ENCODE data around the gene ALDH2. TPM values are rescaled to one million over a fixed set of nuclear protein-coding genes. Genes with fewer than 3 reads are reported as not detected.

ALDH2 gene
- total and polyA plus RNA-seq, 2 experiments from 2014 or later = 21.7 to 38.5 TPM

DNA sequence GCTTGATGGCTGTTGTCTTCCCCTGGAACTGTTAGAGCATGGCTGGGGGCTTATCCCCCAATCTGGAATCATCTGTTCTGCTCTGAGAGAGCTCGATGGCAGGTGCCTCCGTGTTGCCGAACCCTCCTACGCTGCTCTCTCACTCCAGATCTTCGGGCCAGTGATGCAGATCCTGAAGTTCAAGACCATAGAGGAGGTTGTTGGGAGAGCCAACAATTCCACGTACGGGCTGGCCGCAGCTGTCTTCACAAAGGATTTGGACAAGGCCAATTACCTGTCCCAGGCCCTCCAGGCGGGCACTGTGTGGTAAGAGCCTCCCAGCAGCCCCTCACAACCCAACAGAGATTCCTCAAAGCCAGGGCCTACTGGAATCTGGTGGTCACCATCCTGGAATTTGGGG is 33.0 kb downstream of the ALDH2 start:
- Histone ChIP-seq H3F3A (ENCODE audit: insufficient read depth) (no peaks in the 10 kb centered on the region), H3K9me2 (ENCODE audit: insufficient read depth) (no peaks in the 10 kb centered on the region), H3K36me3 (ENCODE audit: low read depth) (no peaks in the 10 kb centered on the region), H2AFZ (no peak overlapping the region), H3K27ac (no peak overlapping the region), H3K4me3 (no peak overlapping the region), H3K4me1 (ENCODE audit: insufficient read depth) (no peaks in the 10 kb centered on the region), H3K27me3 (replicated peaks; ENCODE audit: insufficient read depth) (no peaks in the 10 kb centered on the region), H3K9ac (no peak overlapping the region), H4K20me1 (ENCODE audit: insufficient read depth) (no peaks in the 10 kb centered on the region), H3K79me2 (ENCODE audit: insufficient read depth) (no peaks in the 10 kb centered on the region), H3K9me3 (ENCODE audit: low read depth) (no peaks in the 10 kb centered on the region), H3K4me2 (ENCODE audit: unreplicated experiment) (no peak overlapping the region)
- TF ChIP-seq EZH2phosphoT487 (IDR thresholded peaks at IDR 0.05; ENCODE audit: insufficient read depth, low read depth) = no peak
- TF ChIP-seq EZH2 (IDR thresholded peaks at IDR 0.05; ENCODE audit: insufficient read depth, poor library complexity, severe bottlenecking) = no peak
- 92 to 95% methylated on average over 9 of the region's 9 CpGs for WGBS, 2 experiments (ENCODE audit: low coverage in 1 of 2, low lambda C conversion rate in 2 of 2, missing lambda C conversion rate in 2 of 2)
- in situ Hi-C loops (cut with MboI) = no loop called here
- DNase-seq = no peak

DNA sequence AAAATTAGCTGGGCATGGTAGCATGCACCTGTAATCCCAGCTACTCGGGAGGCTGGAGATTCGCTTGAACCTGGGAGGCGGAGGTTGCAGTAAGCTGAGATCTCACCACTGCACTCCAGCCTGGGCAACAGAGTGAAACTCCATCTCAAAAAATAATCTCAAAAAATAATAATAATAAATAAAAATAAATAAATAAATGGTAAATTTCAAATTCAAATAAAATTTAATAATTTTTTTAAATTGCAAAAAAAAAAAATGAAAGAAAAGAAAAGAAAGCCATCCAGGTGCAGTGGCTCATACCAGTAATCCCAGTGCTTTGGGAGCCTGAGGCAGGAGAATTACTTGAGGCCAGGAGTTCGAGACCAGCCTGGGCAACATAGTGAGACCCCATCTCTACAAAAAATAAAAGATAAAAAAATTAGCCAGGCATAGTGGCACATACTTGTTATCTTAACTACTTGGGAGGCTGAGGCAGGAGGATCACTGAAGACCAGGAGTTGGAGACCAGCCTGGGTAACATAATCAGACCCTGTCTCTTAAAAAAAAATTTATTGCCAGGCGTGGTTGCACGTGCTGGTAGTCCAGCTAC is 36.4 kb downstream of the ALDH2 start:
- no peaks in the 10 kb centered on the region for H3K9me3 ChIP-seq (ENCODE audit: low read depth)
- 91 to 94% methylated on average over 6 of the region's 6 CpGs for WGBS, 2 experiments (ENCODE audit: low coverage in 1 of 2, low lambda C conversion rate in 2 of 2, missing lambda C conversion rate in 2 of 2)
- H2AFZ ChIP-seq = no peak overlapping the region
- H3K4me1 ChIP-seq (ENCODE audit: insufficient read depth) = no peaks in the 10 kb centered on the region
- H3K27me3 ChIP-seq (replicated peaks; ENCODE audit: insufficient read depth) = no peaks in the 10 kb centered on the region
- no peaks in the 10 kb centered on the region for H3F3A ChIP-seq (ENCODE audit: insufficient read depth)
- H3K9ac ChIP-seq = no peak overlapping the region
- in situ Hi-C loops (cut with MboI) = no loop called here
- H3K4me3 ChIP-seq = no peak overlapping the region
- TF ChIP-seq EZH2phosphoT487 (IDR thresholded peaks at IDR 0.05; ENCODE audit: insufficient read depth, low read depth) (no peak), EZH2 (IDR thresholded peaks at IDR 0.05; ENCODE audit: insufficient read depth, poor library complexity, severe bottlenecking) (no peak)
- no peak overlapping the region for H3K27ac ChIP-seq
- no peaks in the 10 kb centered on the region for H3K9me2 ChIP-seq (ENCODE audit: insufficient read depth)
- H4K20me1 ChIP-seq (ENCODE audit: insufficient read depth) = no peaks in the 10 kb centered on the region
- no peaks in the 10 kb centered on the region for H3K36me3 ChIP-seq (ENCODE audit: low read depth)
- H3K79me2 ChIP-seq (ENCODE audit: insufficient read depth) = no peaks in the 10 kb centered on the region
- no peak overlapping the region for H3K4me2 ChIP-seq (ENCODE audit: unreplicated experiment)
- DNase-seq = no peak

DNA sequence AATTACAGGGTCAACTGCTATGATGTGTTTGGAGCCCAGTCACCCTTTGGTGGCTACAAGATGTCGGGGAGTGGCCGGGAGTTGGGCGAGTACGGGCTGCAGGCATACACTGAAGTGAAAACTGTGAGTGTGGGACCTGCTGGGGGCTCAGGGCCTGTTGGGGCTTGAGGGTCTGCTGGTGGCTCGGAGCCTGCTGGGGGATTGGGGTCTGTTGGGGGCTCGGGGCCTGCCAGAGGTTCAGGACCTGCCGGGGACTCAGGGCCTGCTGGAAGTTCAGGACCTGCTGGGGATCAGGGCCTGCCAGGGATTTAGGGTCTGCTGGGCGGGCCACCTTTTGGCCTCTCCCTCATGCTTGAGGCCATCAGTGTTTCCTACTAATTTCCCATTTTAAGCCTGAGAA is 37.1 kb downstream of the ALDH2 start:
- Histone ChIP-seq H3F3A (ENCODE audit: insufficient read depth) (no peaks in the 10 kb centered on the region), H3K4me3 (no peak overlapping the region), H3K9ac (no peak overlapping the region), H4K20me1 (ENCODE audit: insufficient read depth) (no peaks in the 10 kb centered on the region), H3K4me1 (ENCODE audit: insufficient read depth) (no peaks in the 10 kb centered on the region), H3K27me3 (replicated peaks; ENCODE audit: insufficient read depth) (no peaks in the 10 kb centered on the region), H2AFZ (no peak overlapping the region), H3K36me3 (ENCODE audit: low read depth) (no peaks in the 10 kb centered on the region), H3K9me2 (ENCODE audit: insufficient read depth) (no peaks in the 10 kb centered on the region), H3K79me2 (ENCODE audit: insufficient read depth) (no peaks in the 10 kb centered on the region), H3K4me2 (ENCODE audit: unreplicated experiment) (no peak overlapping the region), H3K9me3 (ENCODE audit: low read depth) (no peaks in the 10 kb centered on the region), H3K27ac (no peak overlapping the region)
- WGBS, 2 experiments (ENCODE audit: low coverage in 1 of 2, low lambda C conversion rate in 2 of 2, missing lambda C conversion rate in 2 of 2) = 88 to 93% methylated on average over 6 to 8 of the region's 8 CpGs
- DNase-seq = no peak
- in situ Hi-C loops (cut with MboI) = no loop called here
- no peak for TF ChIP-seq EZH2phosphoT487 (IDR thresholded peaks at IDR 0.05; ENCODE audit: insufficient read depth, low read depth)
- TF ChIP-seq EZH2 (IDR thresholded peaks at IDR 0.05; ENCODE audit: insufficient read depth, poor library complexity, severe bottlenecking) = no peak

DNA sequence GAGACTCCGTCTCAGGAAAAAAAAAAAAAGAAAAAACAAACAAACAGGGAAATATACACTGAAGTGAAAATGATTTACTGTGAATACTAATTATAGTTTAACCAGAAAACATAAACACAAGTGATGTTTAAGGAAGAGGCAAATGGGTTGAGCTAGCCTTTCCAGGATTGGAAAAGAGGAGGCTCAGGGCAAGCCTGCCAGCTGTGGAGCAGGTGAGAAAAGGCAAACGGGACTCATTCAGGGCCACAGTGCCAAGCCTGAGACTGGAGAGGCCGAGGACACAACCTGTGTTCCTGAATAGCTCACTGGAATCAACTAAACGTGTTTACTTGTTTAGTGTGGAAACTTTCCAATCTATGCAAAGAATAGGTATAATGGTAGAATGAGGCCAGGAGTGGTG is 39.6 kb downstream of the ALDH2 start:
- H3K36me3 ChIP-seq (ENCODE audit: low read depth) = no peaks in the 10 kb centered on the region
- H3K27ac ChIP-seq = no peak overlapping the region
- in situ Hi-C loops (cut with MboI) = no loop called here
- TF ChIP-seq EZH2phosphoT487 (IDR thresholded peaks at IDR 0.05; ENCODE audit: insufficient read depth, low read depth) (no peak), EZH2 (IDR thresholded peaks at IDR 0.05; ENCODE audit: insufficient read depth, poor library complexity, severe bottlenecking) (no peak)
- no peak overlapping the region for H2AFZ ChIP-seq
- no peaks in the 10 kb centered on the region for H3F3A ChIP-seq (ENCODE audit: insufficient read depth)
- no peaks in the 10 kb centered on the region for H4K20me1 ChIP-seq (ENCODE audit: insufficient read depth)
- H3K9ac ChIP-seq = no peak overlapping the region
- DNase-seq = no peak
- H3K4me3 ChIP-seq = no peak overlapping the region
- no peaks in the 10 kb centered on the region for H3K27me3 ChIP-seq (replicated peaks; ENCODE audit: insufficient read depth)
- no peak overlapping the region for H3K4me2 ChIP-seq (ENCODE audit: unreplicated experiment)
- no peaks in the 10 kb centered on the region for H3K4me1 ChIP-seq (ENCODE audit: insufficient read depth)
- H3K79me2 ChIP-seq (ENCODE audit: insufficient read depth) = no peaks in the 10 kb centered on the region
- 96 to 97% methylated on average over 4 of the region's 4 CpGs for WGBS, 2 experiments (ENCODE audit: low coverage in 1 of 2, low lambda C conversion rate in 2 of 2, missing lambda C conversion rate in 2 of 2)
- H3K9me2 ChIP-seq (ENCODE audit: insufficient read depth) = no peaks in the 10 kb centered on the region
- H3K9me3 ChIP-seq (ENCODE audit: low read depth) = no peaks in the 10 kb centered on the region

DNA sequence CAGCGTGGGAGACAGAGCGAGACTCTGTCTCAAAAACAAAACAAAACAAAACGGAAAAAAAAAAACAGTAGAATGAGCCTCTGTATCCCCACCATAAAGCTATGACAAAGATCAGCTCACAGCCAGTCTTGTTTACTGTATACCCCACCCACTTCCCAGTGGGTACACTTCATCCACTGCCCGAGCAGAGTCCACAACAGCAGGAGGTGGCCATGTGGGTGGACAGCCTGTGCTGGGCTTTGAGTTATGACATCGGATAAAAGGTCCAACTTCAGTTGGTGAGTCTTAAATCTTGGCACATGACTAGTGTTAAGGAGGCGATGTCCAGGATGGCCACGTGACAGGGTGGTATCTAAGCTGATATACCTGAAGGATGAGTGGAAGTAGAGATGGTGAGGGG is 40.5 kb downstream of the ALDH2 start:
- in situ Hi-C loops (cut with MboI) = no loop called here
- no peaks in the 10 kb centered on the region for H3F3A ChIP-seq (ENCODE audit: insufficient read depth)
- WGBS, 2 experiments (ENCODE audit: low coverage in 1 of 2, low lambda C conversion rate in 2 of 2, missing lambda C conversion rate in 2 of 2) = 80 to 83% methylated on average over 6 to 7 of the region's 7 CpGs

More for the DNA sequence above, 40.5 kb downstream of the ALDH2 start:
- no peaks in the 10 kb centered on the region for H3K9me2 ChIP-seq (ENCODE audit: insufficient read depth)
- no peaks in the 10 kb centered on the region for H3K79me2 ChIP-seq (ENCODE audit: insufficient read depth)
- no peaks in the 10 kb centered on the region for H3K36me3 ChIP-seq (ENCODE audit: low read depth)
- H4K20me1 ChIP-seq (ENCODE audit: insufficient read depth) = no peaks in the 10 kb centered on the region
- no peak overlapping the region for H2AFZ ChIP-seq
- H3K9ac ChIP-seq = no peak overlapping the region
- no peaks in the 10 kb centered on the region for H3K27me3 ChIP-seq (replicated peaks; ENCODE audit: insufficient read depth)
- H3K9me3 ChIP-seq (ENCODE audit: low read depth) = no peaks in the 10 kb centered on the region
- H3K27ac ChIP-seq = no peak overlapping the region
- H3K4me1 ChIP-seq (ENCODE audit: insufficient read depth) = no peaks in the 10 kb centered on the region
- no peak for TF ChIP-seq EZH2 (IDR thresholded peaks at IDR 0.05; ENCODE audit: insufficient read depth, poor library complexity, severe bottlenecking)
- no peak for TF ChIP-seq EZH2phosphoT487 (IDR thresholded peaks at IDR 0.05; ENCODE audit: insufficient read depth, low read depth)
- no peak for DNase-seq
- H3K4me3 ChIP-seq = no peak overlapping the region
- no peak overlapping the region for H3K4me2 ChIP-seq (ENCODE audit: unreplicated experiment)

Data from GM23248 (cell line).